ENCODE data around the gene NPC1. TPM values are rescaled to one million over a fixed set of nuclear protein-coding genes. Genes with fewer than 3 reads are reported as not detected.

Gene NPC1
- total RNA-seq, 1 donor from 2014 or later: 36.5 TPM

- TF ChIP-seq, protein P1, sequence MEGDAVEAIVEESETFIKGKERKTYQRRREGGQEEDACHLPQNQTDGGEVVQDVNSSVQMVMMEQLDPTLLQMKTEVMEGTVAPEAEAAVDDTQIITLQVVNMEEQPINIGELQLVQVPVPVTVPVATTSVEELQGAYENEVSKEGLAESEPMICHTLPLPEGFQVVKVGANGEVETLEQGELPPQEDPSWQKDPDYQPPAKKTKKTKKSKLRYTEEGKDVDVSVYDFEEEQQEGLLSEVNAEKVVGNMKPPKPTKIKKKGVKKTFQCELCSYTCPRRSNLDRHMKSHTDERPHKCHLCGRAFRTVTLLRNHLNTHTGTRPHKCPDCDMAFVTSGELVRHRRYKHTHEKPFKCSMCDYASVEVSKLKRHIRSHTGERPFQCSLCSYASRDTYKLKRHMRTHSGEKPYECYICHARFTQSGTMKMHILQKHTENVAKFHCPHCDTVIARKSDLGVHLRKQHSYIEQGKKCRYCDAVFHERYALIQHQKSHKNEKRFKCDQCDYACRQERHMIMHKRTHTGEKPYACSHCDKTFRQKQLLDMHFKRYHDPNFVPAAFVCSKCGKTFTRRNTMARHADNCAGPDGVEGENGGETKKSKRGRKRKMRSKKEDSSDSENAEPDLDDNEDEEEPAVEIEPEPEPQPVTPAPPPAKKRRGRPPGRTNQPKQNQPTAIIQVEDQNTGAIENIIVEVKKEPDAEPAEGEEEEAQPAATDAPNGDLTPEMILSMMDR (IDR thresholded peaks at IDR 0.05): no peak
- CTCF ChIA-PET: interaction anchor here (1.4 kb wide), 1 partner anchor 10 kb away, joined by 5 read pairs; no protein-coding TSS in a partner anchor
- Mint-ChIP-seq H3K4me3 (no peak overlapping the region), H3K9me3 (no peaks in the 10 kb centered on the region), H3K27ac (no peak overlapping the region), H3K27me3 (no peaks in the 10 kb centered on the region), H3K4me1 (peaks cover 4% of the 10 kb centered on the region), H3K36me3 (ENCODE audit: low read depth) (no peaks in the 10 kb centered on the region)
- intact Hi-C loops (cut with micrococcal nuclease): no loop called here
- POLR2A ChIA-PET: interaction anchor here (0.7 kb wide), 1 partner anchor 72 kb away, joined by 3 read pairs; no protein-coding TSS in a partner anchor
- ATAC-seq (ENCODE audit: low read depth): no peak
- DNase-seq: no peak
Observed at GRCh38 chr18:23612434-23613090, 26.3 kb upstream of the NPC1 start.

- intact Hi-C loops (cut with micrococcal nuclease): no loop called here
- H3K4me3 Mint-ChIP-seq: no peak overlapping the region
- POLR2A ChIA-PET: no interaction called here
- no peak overlapping the region for H3K27ac Mint-ChIP-seq
- TF ChIP-seq, protein P1 (IDR thresholded peaks at IDR 0.05): no peak
- no peak for ATAC-seq (ENCODE audit: low read depth)
- H3K9me3 Mint-ChIP-seq: no peaks in the 10 kb centered on the region
- DNase-seq: no peak
- no peaks in the 10 kb centered on the region for H3K36me3 Mint-ChIP-seq (ENCODE audit: low read depth)
- H3K27me3 Mint-ChIP-seq: no peaks in the 10 kb centered on the region
- CTCF ChIA-PET: no interaction called here
- H3K4me1 Mint-ChIP-seq: no peaks in the 10 kb centered on the region
Observed at GRCh38 chr18:23609390-23610023, 23.2 kb upstream of the NPC1 start.

- TF ChIP-seq, protein P1 (IDR thresholded peaks at IDR 0.05): no peak
- CTCF ChIA-PET: no interaction called here
- intact Hi-C loops (cut with micrococcal nuclease): no loop called here
Observed at GRCh38 chr18:23608211-23608610, 21.9 kb upstream of the NPC1 start.

GRCh38 chr18:23605941-23606340, 19.6 kb upstream of the NPC1 start:
- H3K27me3 Mint-ChIP-seq: no peaks in the 10 kb centered on the region
- H3K4me1 Mint-ChIP-seq: no peaks in the 10 kb centered on the region
- intact Hi-C loops (cut with micrococcal nuclease): no loop called here
- ATAC-seq (ENCODE audit: low read depth) (no peak), DNase-seq (no peak)
- POLR2A ChIA-PET: no interaction called here
- no peaks in the 10 kb centered on the region for H3K36me3 Mint-ChIP-seq (ENCODE audit: low read depth)
- H3K27ac Mint-ChIP-seq: no peak overlapping the region
- CTCF ChIA-PET: no interaction called here
- TF ChIP-seq, protein P1 (IDR thresholded peaks at IDR 0.05): no peak
- H3K9me3 Mint-ChIP-seq: no peaks in the 10 kb centered on the region
- no peak overlapping the region for H3K4me3 Mint-ChIP-seq

More at GRCh38 chr18:23608211-23608610, 21.9 kb upstream of the NPC1 start:
- H3K4me3 Mint-ChIP-seq: no peak overlapping the region
- no peak for DNase-seq
- no peaks in the 10 kb centered on the region for H3K36me3 Mint-ChIP-seq (ENCODE audit: low read depth)
- no peaks in the 10 kb centered on the region for H3K27me3 Mint-ChIP-seq
- no peaks in the 10 kb centered on the region for H3K9me3 Mint-ChIP-seq
- POLR2A ChIA-PET: no interaction called here
- no peak for ATAC-seq (ENCODE audit: low read depth)
- H3K4me1 Mint-ChIP-seq: no peaks in the 10 kb centered on the region
- H3K27ac Mint-ChIP-seq: no peak overlapping the region

DNA sequence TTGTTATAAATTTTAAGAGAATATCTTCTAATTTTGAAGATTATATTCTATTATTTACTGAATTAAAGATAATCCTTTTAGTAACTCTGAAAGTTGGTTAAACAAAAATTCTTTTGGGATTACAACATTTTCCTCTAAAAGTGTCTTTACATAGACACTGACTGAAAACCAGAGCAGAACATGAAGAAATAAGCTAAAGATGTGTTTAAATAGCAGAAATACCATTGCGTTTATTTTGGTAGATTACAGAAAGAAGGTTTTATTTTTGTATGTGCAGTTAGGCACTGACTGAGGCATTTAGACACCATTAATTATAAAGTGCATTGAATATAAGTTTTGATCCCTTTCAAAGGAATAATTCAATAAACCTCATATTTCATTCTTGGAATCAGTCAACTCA, 13.5 kb upstream of the NPC1 start:
- CTCF ChIA-PET: no interaction called here
- POLR2A ChIA-PET: no interaction called here
- Mint-ChIP-seq H3K4me3 (no peak overlapping the region), H3K27ac (no peak overlapping the region), H3K9me3 (no peaks in the 10 kb centered on the region), H3K36me3 (ENCODE audit: low read depth) (no peaks in the 10 kb centered on the region), H3K27me3 (no peaks in the 10 kb centered on the region), H3K4me1 (peaks cover 10% of the 10 kb centered on the region)
- ATAC-seq (ENCODE audit: low read depth) (no peak), DNase-seq (no peak)
- intact Hi-C loops (cut with micrococcal nuclease): no loop called here
- TF ChIP-seq, protein P1 (IDR thresholded peaks at IDR 0.05): no peak

Measured in activated B cell treated with CpG ODN at 0.5 μM for 24 hours (primary cell).